K562 (cell line): ENCODE measurements around the gene RTL10.

ENCODE experiments used
- FOXJ3 ChIP-seq: sonication (generic); formaldehyde crosslinking; IDR thresholded peaks from 2 replicates; pipeline ENCODE4 v1.4.0; 2020; ENCODE audit warnings: mild to moderate bottlenecking, missing genetic modification reagents
- POLR2A ChIP-seq: fragments of 450-650 bp; conservative IDR thresholded peaks from 2 replicates; pipeline ENCODE4 v1.6.1; 2016
- ZNF324 ChIP-seq: fragments of 250-450 bp; sonication (Bioruptor Pico); IDR thresholded peaks from 2 replicates; pipeline ENCODE4 v1.4.0; 2020; ENCODE audit warnings: mild to moderate bottlenecking

- TF ChIP-seq FOXJ3 (CRISPR knock-in tag) (no peak), POLR2A (no peak), ZNF324 (CRISPR knock-in tag) (no peak)
Measured at GRCh38 chr22:19896665-19897355, 42.1 kb upstream of the RTL10 start.
